Limb (tissue), 2 donors: ENCODE results near the gene AGMO.
A peak's percentile ranks its signal among the peaks of the same experiment; 100 is the strongest.

Experiments used
- DNase-seq, 2 donors: peaks; one replicate each; pipeline ENCODE4 v3.0.0-alpha.2; 2016; ENCODE audit errors: extremely low spot score in 2 of 2

The AGMO gene

GRCh38 chr7:15561835-15562234 lies at the start of gene AGMO:
Gene AGMO (minus strand): TSS chr7:15562015.
- no peak for DNase-seq

- DNase-seq = no peak
Measured at GRCh38 chr7:15610503-15610902, 48.7 kb upstream of the AGMO start.

- DNase-seq = no peak
Measured at GRCh38 chr7:15609287-15609686, 47.5 kb upstream of the AGMO start.

- no peak for DNase-seq
Measured at GRCh38 chr7:15607529-15608210, 45.9 kb upstream of the AGMO start.

GRCh38 chr7:15606561-15606960 lies 44.7 kb upstream of the AGMO start:
- DNase-seq = no peak

- DNase-seq = no peak
Measured at GRCh38 chr7:15604166-15604565, 42.4 kb upstream of the AGMO start.

GRCh38 chr7:15603124-15603523 lies 41.3 kb upstream of the AGMO start:
- no peak for DNase-seq

- peak in 1 of 2 donors; percentile 26 for DNase-seq
Measured at GRCh38 chr7:15602236-15602635, 40.4 kb upstream of the AGMO start.

- DNase-seq = no peak
Measured at GRCh38 chr7:15601175-15601574, 39.4 kb upstream of the AGMO start.

GRCh38 chr7:15600298-15600697 lies 38.5 kb upstream of the AGMO start:
- DNase-seq = no peak

GRCh38 chr7:15594461-15594860 lies 32.6 kb upstream of the AGMO start:
- DNase-seq = no peak

GRCh38 chr7:15593382-15593781 lies 31.6 kb upstream of the AGMO start:
- DNase-seq = peak in 1 of 2 donors; percentile 33

- DNase-seq = peak in 1 of 2 donors; percentile 27
Measured at GRCh38 chr7:15586266-15586665, 24.5 kb upstream of the AGMO start.

- no peak for DNase-seq
Measured at GRCh38 chr7:15584575-15584974, 22.8 kb upstream of the AGMO start.

- no peak for DNase-seq
Measured at GRCh38 chr7:15582773-15583172, 21.0 kb upstream of the AGMO start.

GRCh38 chr7:15581352-15581951 lies 19.6 kb upstream of the AGMO start:
- DNase-seq = no peak

- no peak for DNase-seq
Measured at GRCh38 chr7:15580604-15581351, 19.0 kb upstream of the AGMO start.

- DNase-seq = no peak
Measured at GRCh38 chr7:15577600-15577999, 15.8 kb upstream of the AGMO start.

- DNase-seq = no peak
Measured at GRCh38 chr7:15571301-15571878, 9.6 kb upstream of the AGMO start.

GRCh38 chr7:15567652-15568051 lies 5.8 kb upstream of the AGMO start:
- no peak for DNase-seq

- DNase-seq = no peak
Measured at GRCh38 chr7:15567036-15567435, 5.2 kb upstream of the AGMO start.

GRCh38 chr7:15566476-15566875 lies 4.7 kb upstream of the AGMO start:
- no peak for DNase-seq
